ENCODE measurements around the gene GPR3.

- TF ChIP-seq CTCF (IDR thresholded peaks at IDR 0.05; ENCODE audit: insufficient read depth, low read depth, low read length) (no peak), EZH2 (IDR thresholded peaks at IDR 0.05; ENCODE audit: insufficient read depth, low read length) (no peak)
Measured at GRCh38 chr1:27361553-27361952, 30.9 kb upstream of the GPR3 start.
